ENCODE data around the gene TREX2.

Gene TREX2

DNA sequence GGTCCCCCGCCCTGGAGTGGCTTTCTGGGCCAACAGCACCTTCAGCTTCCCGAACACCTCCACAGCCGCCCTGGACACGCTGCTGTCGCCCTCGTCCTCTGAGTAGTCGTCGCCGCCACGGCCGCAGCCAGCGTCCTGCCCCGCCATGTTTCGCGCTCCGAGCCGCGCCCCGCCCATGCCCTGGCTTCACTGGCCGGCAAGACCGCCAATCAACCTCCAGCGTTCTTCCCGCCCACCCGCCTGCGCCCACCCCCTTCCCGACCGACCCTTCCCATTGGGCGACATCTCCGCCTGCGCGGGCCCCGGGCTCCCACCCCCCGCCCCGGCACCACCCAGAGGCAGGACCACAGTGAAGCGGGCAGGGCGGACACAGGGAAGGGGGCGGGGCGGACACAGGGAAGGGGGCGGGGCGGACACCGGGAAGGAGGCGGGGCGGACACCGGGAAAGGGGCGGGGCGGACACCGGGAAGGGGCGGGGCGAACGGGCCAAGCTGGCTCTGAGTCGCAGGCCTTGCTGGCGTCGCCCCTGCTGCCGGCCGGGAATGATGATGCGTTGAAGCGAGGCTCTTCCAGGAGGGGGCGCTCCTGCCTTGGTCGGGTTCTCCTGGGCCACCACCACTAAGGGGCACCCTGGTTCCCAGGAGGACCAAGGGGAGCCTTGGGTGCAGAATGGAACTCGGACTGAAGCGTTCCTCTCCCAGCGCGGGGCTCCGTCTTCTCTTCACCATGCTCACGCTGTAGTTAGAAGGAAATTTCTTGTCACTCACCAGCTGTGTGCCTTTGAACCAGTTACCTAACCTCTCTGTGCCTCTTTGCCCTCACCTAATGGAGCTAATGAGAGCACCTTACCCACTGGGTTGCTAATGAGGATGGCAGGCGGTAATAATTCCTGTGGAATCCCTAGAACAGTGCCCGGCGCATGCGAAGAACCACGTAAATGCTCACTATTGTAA is 24.8 kb upstream of the TREX2 start, which contains the start of gene HAUS7:
TSS of gene HAUS7 (minus strand) at position 166 of the 953 bp plus-strand sequence. CDS start at position 147, 19 bp downstream.
- no peaks in the 10 kb centered on the region for H3K27me3 Mint-ChIP-seq
- peaks cover 3% of the 10 kb centered on the region for H3K36me3 Mint-ChIP-seq (ENCODE audit: insufficient read depth)
- peak; percentile 82 for ATAC-seq (replicated peaks)
- H3K27ac Mint-ChIP-seq, result peak within 1 kb of the TSS in 1 of 2 donors; percentile 32
- H3K9me3 Mint-ChIP-seq, result no peaks in the 10 kb centered on the region
- H3K4me3 Mint-ChIP-seq, result peak within 1 kb of the TSS; percentile 75
- H3K4me1 Mint-ChIP-seq (ENCODE audit: low read depth in 2 of 2), result peaks cover 9 to 10% of the 10 kb centered on the region in 2 donors
- DNase-seq, result peak; percentile 76 to 81 (median 80)

DNA sequence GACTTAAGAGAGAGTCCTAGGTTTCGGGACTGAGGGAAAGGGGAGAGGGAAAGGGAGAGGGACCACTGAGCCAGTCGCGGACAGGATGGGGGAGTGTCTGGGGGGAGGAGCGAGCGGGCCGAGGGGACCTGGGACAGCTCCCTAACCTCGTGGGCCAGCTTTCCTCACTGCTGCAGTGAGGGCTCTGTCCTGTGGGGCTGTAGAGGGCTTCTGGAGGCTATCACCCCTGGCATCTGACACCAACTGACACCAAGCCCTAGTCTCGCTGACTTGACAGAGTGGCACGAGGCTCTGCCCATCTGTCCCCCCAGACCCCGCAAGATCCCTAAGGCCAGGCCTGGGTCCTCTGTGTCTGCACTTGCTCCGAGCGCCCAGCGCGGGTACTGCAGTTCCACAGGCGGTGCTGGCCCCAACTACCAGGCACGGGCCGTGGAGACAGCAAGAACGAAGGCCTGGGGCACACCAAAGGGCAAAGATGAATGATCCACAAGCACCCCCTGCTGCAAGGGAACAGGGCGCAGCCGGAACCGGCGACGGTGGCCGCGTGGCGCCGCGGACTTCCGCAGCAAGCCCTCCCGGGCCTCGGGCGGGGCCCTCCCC is 24.1 kb upstream of the TREX2 start:
- no peaks in the 10 kb centered on the region for H3K9me3 Mint-ChIP-seq
- H3K4me1 Mint-ChIP-seq (ENCODE audit: low read depth in 2 of 2), result peaks cover 9 to 10% of the 10 kb centered on the region in 2 donors
- peak overlapping the region in 1 of 2 donors; percentile 32 for H3K27ac Mint-ChIP-seq
- peak in 2 of 3 experiments; percentile 5 to 26 for DNase-seq
- ATAC-seq (replicated peaks), result peak; percentile 39
- H3K27me3 Mint-ChIP-seq, result no peaks in the 10 kb centered on the region
- peak overlapping the region; percentile 75 for H3K4me3 Mint-ChIP-seq
- H3K36me3 Mint-ChIP-seq (ENCODE audit: insufficient read depth), result peaks cover 3% of the 10 kb centered on the region

DNA sequence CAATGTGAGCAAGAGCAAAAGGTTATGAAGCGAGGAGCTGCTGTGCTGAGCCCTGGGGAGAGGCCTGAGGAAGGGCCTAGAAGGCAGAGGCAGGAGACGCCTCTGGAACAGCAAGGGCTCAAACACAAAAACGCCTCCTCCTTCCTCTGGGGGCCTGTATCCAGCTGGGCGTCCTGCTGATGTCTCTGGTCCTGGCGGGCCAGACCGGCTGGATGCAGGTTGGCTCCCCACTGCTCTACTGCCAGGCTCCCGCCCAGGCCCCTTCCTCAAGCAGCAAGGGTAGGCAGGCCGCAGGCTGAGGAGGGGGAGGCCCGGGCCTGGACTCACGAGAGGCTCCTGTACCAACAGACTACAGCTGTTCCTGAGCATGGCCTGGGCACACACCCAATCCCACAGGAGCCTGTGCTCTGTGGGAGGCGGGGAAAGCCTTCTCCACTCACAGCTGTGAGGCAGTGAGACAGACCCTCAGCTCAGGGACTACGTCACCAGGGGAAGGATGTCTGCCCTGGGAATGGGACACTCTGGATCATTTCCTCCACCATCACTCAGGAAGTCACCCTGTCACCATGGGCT is 22.2 kb upstream of the TREX2 start:
- H3K4me3 Mint-ChIP-seq, result no peak overlapping the region
- ATAC-seq (replicated peaks) (no peak), DNase-seq (no peak)
- H3K36me3 Mint-ChIP-seq (ENCODE audit: insufficient read depth), result peaks cover 3% of the 10 kb centered on the region
- H3K27me3 Mint-ChIP-seq, result no peaks in the 10 kb centered on the region
- no peaks in the 10 kb centered on the region for H3K9me3 Mint-ChIP-seq
- H3K27ac Mint-ChIP-seq, result no peak overlapping the region
- peaks cover 7% of the 10 kb centered on the region in 2 donors for H3K4me1 Mint-ChIP-seq (ENCODE audit: low read depth in 2 of 2)

DNA sequence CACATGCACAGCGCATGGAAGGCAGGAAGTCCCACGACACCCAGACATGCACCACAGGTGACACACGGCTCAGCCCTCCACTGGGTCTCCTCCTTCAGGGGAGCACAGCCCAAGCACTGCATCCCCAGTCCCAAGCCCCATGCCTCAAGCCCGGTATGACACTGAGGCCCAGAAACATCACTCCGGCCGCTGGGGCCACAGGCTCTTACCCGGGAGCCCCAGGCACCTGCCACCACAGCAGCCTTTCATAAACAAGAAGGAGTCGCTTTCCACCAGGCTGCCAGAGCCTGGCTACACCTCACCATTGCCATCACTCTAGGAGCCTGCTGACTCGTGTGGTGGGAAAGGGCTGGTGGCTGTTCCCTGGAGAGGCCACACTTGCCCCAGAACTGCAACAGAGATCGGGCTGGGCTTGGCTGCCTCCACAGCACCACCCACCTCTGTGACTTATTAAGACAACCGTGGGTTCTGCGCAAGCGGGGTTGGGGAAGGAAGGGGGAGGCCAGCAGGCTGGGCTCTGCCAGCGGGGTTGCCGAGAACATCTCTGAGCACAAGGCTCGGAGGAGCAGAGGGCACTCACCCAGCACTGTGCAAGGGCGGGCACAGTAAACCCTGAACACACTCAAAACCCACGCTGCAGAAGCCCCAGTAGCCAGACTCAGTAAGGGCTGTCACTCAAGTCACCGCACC is 20.0 kb upstream of the TREX2 start:
- H3K4me3 Mint-ChIP-seq, result no peak overlapping the region

DNA sequence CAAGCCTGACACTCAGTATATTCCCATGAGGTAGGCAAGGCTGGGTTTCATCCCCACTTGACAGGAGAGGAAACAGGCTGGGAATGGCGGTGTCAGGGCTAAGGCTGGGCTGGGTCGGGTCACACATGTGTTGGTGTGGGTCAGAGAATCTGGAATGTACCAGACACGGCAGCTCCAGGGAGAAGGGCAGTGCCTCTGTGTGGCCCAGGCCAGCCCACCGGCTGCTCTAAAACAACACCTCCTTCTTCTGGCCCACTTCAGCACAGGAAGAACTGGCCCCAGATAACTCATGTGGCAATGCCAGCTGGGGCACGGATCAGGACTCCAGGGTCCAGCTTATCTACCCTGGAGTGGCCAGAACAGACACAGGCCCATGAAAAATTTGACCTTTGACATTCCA is 18.3 kb upstream of the TREX2 start:
- no peaks in the 10 kb centered on the region for H3K27me3 Mint-ChIP-seq
- H3K36me3 Mint-ChIP-seq (ENCODE audit: insufficient read depth), result peaks cover 16% of the 10 kb centered on the region

More for the DNA sequence above, 20.0 kb upstream of the TREX2 start:
- Mint-ChIP-seq H3K27ac (no peak overlapping the region), H3K27me3 (no peaks in the 10 kb centered on the region), H3K36me3 (ENCODE audit: insufficient read depth) (peaks cover 4% of the 10 kb centered on the region), H3K9me3 (no peaks in the 10 kb centered on the region), H3K4me1 (ENCODE audit: low read depth in 2 of 2) (peaks cover 7% of the 10 kb centered on the region in 2 donors)
- DNase-seq, result no peak
- no peak for ATAC-seq (replicated peaks)

DNA sequence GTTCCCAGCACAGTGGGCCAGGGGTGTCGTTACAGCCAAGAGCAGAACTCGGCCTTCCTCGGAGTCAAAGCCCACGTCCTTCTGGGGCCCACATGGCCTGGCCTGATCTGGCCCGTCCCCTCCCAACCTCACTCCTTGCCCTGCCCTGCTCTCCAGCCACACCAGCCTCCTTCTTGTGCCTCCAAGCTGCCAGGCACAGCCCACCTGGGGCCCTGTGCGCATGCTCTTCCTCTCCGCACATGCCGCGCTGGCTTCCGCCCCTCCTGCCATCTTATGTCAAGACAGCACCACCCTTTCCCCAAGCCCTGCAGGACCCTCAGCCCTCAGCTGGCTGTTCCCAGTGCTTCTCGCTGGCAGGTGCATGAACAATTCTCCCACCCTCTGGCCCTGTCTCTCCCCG is 17.7 kb upstream of the TREX2 start:
- no peaks in the 10 kb centered on the region for H3K27me3 Mint-ChIP-seq
- peak overlapping the region in 1 of 2 donors; percentile 67 for H3K27ac Mint-ChIP-seq
- no peaks in the 10 kb centered on the region for H3K9me3 Mint-ChIP-seq
- ATAC-seq (replicated peaks) (no peak), DNase-seq (no peak)
- no peak overlapping the region for H3K4me3 Mint-ChIP-seq
- H3K4me1 Mint-ChIP-seq (ENCODE audit: low read depth in 2 of 2), result peaks cover 5 to 7% of the 10 kb centered on the region in 2 donors
- peaks cover 16% of the 10 kb centered on the region for H3K36me3 Mint-ChIP-seq (ENCODE audit: insufficient read depth)

More for the DNA sequence above, 18.3 kb upstream of the TREX2 start:
- H3K9me3 Mint-ChIP-seq, result no peaks in the 10 kb centered on the region
- no peak overlapping the region for H3K4me3 Mint-ChIP-seq
- peaks cover 7% of the 10 kb centered on the region in 2 donors for H3K4me1 Mint-ChIP-seq (ENCODE audit: low read depth in 2 of 2)
- peak overlapping the region in 1 of 2 donors; percentile 67 for H3K27ac Mint-ChIP-seq
- no peak for DNase-seq
- ATAC-seq (replicated peaks), result no peak

DNA sequence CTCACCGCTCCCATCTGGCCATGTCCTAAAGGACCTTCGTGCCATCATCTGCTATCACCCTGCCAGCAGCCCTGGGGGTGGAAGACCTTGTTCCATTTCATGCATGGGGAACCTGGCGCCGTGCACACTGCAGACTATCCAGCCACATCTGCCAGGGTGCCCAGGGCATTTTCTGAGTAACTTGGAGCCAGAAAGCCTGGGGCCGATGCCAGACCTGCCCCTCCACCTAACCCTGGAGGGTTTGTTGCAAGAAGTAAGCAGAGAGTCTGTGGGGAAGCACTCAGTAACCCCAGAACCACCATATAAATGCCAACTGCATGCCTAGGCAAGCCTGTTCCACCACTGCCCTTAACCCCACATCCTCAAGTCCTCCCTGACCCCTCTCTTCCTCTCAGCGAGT is 17.2 kb upstream of the TREX2 start:
- Mint-ChIP-seq H3K27ac (no peak overlapping the region), H3K4me3 (no peak overlapping the region), H3K27me3 (no peaks in the 10 kb centered on the region), H3K9me3 (no peaks in the 10 kb centered on the region), H3K4me1 (ENCODE audit: low read depth in 2 of 2) (peaks cover 5 to 7% of the 10 kb centered on the region in 2 donors), H3K36me3 (ENCODE audit: insufficient read depth) (peaks cover 16% of the 10 kb centered on the region)
- DNase-seq (no peak), ATAC-seq (replicated peaks) (no peak)

DNA sequence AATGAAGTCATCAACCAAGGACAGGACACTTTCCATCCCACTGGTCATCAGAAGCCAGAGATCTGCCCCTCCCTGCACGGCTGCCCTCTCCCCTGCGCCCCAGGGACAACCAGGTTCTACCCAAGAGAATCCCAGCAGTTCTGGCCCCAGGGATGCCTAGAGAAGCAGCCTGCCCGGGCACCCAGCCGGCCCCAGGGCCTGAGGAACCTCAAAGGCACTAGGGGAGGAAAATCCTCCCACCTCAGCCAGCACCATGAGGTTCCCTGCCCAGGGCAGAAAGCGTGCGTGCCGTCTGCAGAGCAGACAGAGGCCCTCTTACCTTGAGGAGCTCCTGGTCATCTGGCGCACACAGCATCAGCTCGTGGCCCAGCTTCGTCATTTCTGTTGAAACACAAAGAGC is 16.4 kb upstream of the TREX2 start:
- ATAC-seq (replicated peaks) (no peak), DNase-seq (no peak)
- H3K4me3 Mint-ChIP-seq, result no peak overlapping the region
- H3K36me3 Mint-ChIP-seq (ENCODE audit: insufficient read depth), result peaks cover 13% of the 10 kb centered on the region
- no peaks in the 10 kb centered on the region for H3K9me3 Mint-ChIP-seq
- no peak overlapping the region for H3K27ac Mint-ChIP-seq
- no peaks in the 10 kb centered on the region for H3K27me3 Mint-ChIP-seq
- peaks cover 3% of the 10 kb centered on the region in 2 donors for H3K4me1 Mint-ChIP-seq (ENCODE audit: low read depth in 2 of 2)

DNA sequence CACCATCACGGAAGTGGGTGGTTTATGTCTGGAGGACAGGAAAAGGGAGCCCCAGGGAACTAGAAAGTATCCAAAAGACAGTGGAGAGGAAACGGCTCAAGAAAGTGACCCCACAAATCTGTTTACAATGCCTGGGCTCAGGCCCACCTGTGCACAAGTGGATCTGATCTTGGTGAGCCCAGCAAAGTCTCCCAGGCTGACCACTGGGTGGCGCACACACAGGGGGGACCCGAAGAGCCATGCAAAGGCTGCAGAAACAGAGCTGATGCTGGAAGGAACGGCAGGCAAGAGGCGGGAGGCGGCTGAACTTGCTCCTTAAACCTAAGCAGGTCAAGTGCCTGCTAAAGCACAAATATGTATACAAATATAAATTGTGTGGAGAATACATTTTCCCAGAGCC is 15.0 kb upstream of the TREX2 start:
- H3K36me3 Mint-ChIP-seq (ENCODE audit: insufficient read depth), result peaks cover 13% of the 10 kb centered on the region
- DNase-seq (peak; percentile 8 to 22 (median 20)), ATAC-seq (replicated peaks) (peak; percentile 45)
- no peak overlapping the region for H3K4me3 Mint-ChIP-seq
- H3K4me1 Mint-ChIP-seq (ENCODE audit: low read depth in 2 of 2), result peaks cover 0 to 1% of the 10 kb centered on the region in 2 donors
- no peak overlapping the region for H3K27ac Mint-ChIP-seq
- H3K9me3 Mint-ChIP-seq, result no peaks in the 10 kb centered on the region
- H3K27me3 Mint-ChIP-seq, result no peaks in the 10 kb centered on the region

DNA sequence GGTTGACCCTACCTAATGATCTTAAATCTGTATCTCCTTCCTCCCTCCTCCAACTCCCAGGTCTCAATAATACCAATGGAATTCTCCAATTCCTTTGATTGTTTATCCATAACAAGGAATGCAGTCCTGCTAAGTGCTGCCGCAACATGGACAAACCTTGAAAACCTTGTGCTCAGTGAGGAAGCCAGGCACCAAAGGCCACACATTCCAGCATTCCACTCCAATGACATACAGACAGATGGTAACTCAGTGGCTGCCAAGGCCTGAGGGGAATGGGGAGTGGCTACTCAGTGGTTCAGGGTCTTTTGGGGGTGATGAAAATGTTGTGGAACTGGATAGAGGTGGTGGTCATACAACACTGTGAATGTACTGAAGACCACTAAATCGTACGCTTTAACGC is 14.1 kb upstream of the TREX2 start:
- Mint-ChIP-seq H3K4me1 (ENCODE audit: low read depth in 2 of 2) (peaks cover 0 to 1% of the 10 kb centered on the region in 2 donors), H3K9me3 (no peaks in the 10 kb centered on the region), H3K4me3 (no peak overlapping the region), H3K36me3 (ENCODE audit: insufficient read depth) (peaks cover 13% of the 10 kb centered on the region), H3K27ac (no peak overlapping the region), H3K27me3 (no peaks in the 10 kb centered on the region)
- ATAC-seq (replicated peaks), result no peak
- no peak for DNase-seq

DNA sequence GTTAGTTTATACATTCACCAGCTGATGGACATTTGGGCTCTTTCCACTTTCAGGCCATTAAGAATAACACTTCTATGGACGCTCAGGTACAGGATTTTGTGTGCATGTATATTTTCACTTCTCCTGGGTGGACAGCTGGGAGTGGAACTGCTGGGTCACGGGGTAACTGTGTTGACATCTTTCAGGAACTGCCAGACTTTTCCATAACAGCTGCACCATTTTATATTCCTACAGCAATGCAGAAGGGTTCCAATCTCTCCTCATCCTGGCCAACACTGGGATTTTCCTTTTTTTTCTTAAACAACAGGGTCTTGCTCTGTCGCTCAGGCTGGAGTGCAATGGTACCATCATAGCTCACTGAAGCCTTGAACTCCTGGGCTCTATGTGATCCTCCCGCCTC is 12.6 kb upstream of the TREX2 start:
- Mint-ChIP-seq H3K27me3 (no peaks in the 10 kb centered on the region), H3K4me3 (no peak overlapping the region), H3K9me3 (no peaks in the 10 kb centered on the region), H3K36me3 (ENCODE audit: insufficient read depth) (peaks cover 13% of the 10 kb centered on the region), H3K4me1 (ENCODE audit: low read depth in 2 of 2) (no peaks in the 10 kb centered on the region), H3K27ac (no peak overlapping the region)
- DNase-seq (no peak), ATAC-seq (replicated peaks) (no peak)

DNA sequence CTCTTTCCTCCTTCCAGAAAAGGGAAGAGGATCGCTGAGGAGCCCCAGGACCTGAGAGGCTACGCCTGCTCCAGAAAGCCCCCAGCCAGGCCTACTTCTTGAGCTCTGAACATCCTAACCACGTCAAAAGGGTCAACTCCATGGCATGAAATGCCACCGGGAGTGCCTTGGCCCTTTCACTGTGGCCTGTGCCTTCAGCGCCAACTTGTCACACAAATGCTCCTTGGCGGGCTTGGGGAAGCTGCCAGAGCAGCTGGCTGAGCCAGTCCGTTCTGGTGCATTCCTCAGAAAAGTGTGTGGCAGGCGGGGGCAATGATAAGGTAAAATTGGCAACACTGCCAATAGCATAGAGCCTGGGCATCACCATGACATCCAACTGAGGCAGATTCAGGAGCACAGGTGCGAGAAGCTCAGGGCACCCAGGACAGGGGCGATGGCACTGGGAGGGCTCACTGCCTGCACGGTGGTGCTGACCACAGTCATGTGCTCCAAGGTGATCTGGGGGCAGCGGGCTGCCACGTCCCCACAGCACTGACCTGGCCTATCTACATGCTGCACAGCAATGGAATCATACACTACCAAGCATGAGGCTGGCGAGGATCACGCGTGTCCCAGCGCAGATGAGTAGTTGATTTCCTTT is 12.1 kb upstream of the TREX2 start:
- H3K27ac Mint-ChIP-seq, result no peak overlapping the region
- DNase-seq, result no peak
- H3K27me3 Mint-ChIP-seq, result no peaks in the 10 kb centered on the region
- no peaks in the 10 kb centered on the region for H3K4me1 Mint-ChIP-seq (ENCODE audit: low read depth in 2 of 2)
- H3K36me3 Mint-ChIP-seq (ENCODE audit: insufficient read depth), result peaks cover 18% of the 10 kb centered on the region
- ATAC-seq (replicated peaks), result no peak
- no peaks in the 10 kb centered on the region for H3K9me3 Mint-ChIP-seq
- H3K4me3 Mint-ChIP-seq, result no peak overlapping the region

All from effector memory CD8-positive, alpha-beta T cell (primary cell).